Liver (tissue), 9 donors: ENCODE results near the gene FAT2. TPM values are rescaled to one million over a fixed set of nuclear protein-coding genes. Genes with fewer than 3 reads are reported as not detected.

Experiments
- DNase-seq: peaks from one replicate; pipeline ENCODE4 v3.0.0-alpha.2; 2017; ENCODE audit warnings: low spot score
- H3K27ac ChIP-seq, 2 donors: one replicate each; pipeline ENCODE4 v1.7.0; 2013; ENCODE audit warnings: inconsistent platforms in 2 of 2, low read length in 2 of 2, control low read depth in 1 of 2, low read depth in 1 of 2, mild to moderate bottlenecking in 1 of 2
- H3K27me3 ChIP-seq, 4 donors: one replicate each; pipeline versions ENCODE4 v1.6.1 to v1.7.0; 2013; ENCODE audit warnings: low read length in 3 of 4, inconsistent platforms in 1 of 4, mild to moderate bottlenecking in 1 of 4, moderate library complexity in 1 of 4; ENCODE audit not compliant: control insufficient read depth in 4 of 4, insufficient read depth in 4 of 4
- H3K36me3 ChIP-seq, 4 donors: one replicate each; pipeline versions ENCODE4 v1.6.1 to v1.7.0; 2013; ENCODE audit warnings: low read length in 3 of 4, mild to moderate bottlenecking in 3 of 4, low read depth in 1 of 4, moderate library complexity in 1 of 4; ENCODE audit not compliant: control insufficient read depth in 4 of 4, insufficient read depth in 3 of 4
- H3K4me1 ChIP-seq, 4 donors: one replicate each; pipeline versions ENCODE4 v1.6.1 to v1.7.0; 2013; ENCODE audit warnings: low read length in 3 of 4, mild to moderate bottlenecking in 3 of 4, moderate library complexity in 1 of 4; ENCODE audit not compliant: control insufficient read depth in 4 of 4, insufficient read depth in 4 of 4
- H3K4me3 ChIP-seq, 3 donors: one replicate each; pipeline versions ENCODE4 v1.6.1 to v1.7.0; 2013; ENCODE audit warnings: low read length in 3 of 3, control low read depth in 1 of 3, low read depth in 1 of 3, mild to moderate bottlenecking in 1 of 3
- H3K9ac ChIP-seq, 2 donors: one replicate each; pipeline ENCODE4 v1.7.0; 2013; ENCODE audit warnings: low read length in 2 of 2, mild to moderate bottlenecking in 2 of 2, moderate library complexity in 2 of 2, control low read depth in 1 of 2, low read depth in 1 of 2
- H3K9me3 ChIP-seq, 4 donors: one replicate each; pipeline versions ENCODE4 v1.6.1 to v1.7.0; 2013; ENCODE audit warnings: low read length in 3 of 4; ENCODE audit not compliant: control insufficient read depth in 4 of 4
- EGR1 ChIP-seq, 2 donors: IDR thresholded peaks; 2 replicates each; pipeline ENCODE4 v1.6.1; 2016 to 2018; ENCODE audit warnings: antibody characterized with exemption in 2 of 2, low read depth in 2 of 2
- FOXA1 ChIP-seq: IDR thresholded peaks from 2 replicates; pipeline ENCODE4 v1.6.1; 2016; ENCODE audit warnings: antibody characterized with exemption
- FOXA2 ChIP-seq: IDR thresholded peaks from 2 replicates; pipeline ENCODE4 v1.6.1; 2016; ENCODE audit warnings: antibody characterized with exemption
- GABPA ChIP-seq, 2 donors: IDR thresholded peaks in 1 of 2; conservative IDR thresholded peaks in 1 of 2; 2 replicates each; pipeline ENCODE4 v1.6.1; 2016; ENCODE audit warnings: antibody characterized with exemption in 2 of 2, mild to moderate bottlenecking in 1 of 2, moderate library complexity in 1 of 2
- HNF4A ChIP-seq, 2 donors: conservative IDR thresholded peaks; 2 replicates each; pipeline ENCODE4 v1.6.1; 2016; ENCODE audit warnings: antibody characterized with exemption in 2 of 2, mild to moderate bottlenecking in 2 of 2
- HNF4G ChIP-seq: IDR thresholded peaks from 2 replicates; pipeline ENCODE4 v1.6.1; 2016; ENCODE audit warnings: antibody characterized with exemption
- JUND ChIP-seq, 2 donors: IDR thresholded peaks; 2 replicates each; pipeline ENCODE4 v1.6.1; 2016; ENCODE audit warnings: antibody characterized with exemption in 2 of 2
- NR2F2 ChIP-seq: IDR thresholded peaks from 2 replicates; pipeline ENCODE4 v1.6.1; 2016; ENCODE audit warnings: antibody characterized with exemption
- RAD21 ChIP-seq, 2 donors: IDR thresholded peaks; 2 replicates each; pipeline ENCODE4 v1.6.1; 2016; ENCODE audit warnings: antibody characterized with exemption in 2 of 2, mild to moderate bottlenecking in 2 of 2
- RXRA ChIP-seq, 2 donors: IDR thresholded peaks; 2 replicates each; pipeline ENCODE4 v1.6.1; 2017 to 2018; ENCODE audit warnings: antibody characterized with exemption in 2 of 2, mild to moderate bottlenecking in 1 of 2
- SP1 ChIP-seq: IDR thresholded peaks from 2 replicates; pipeline ENCODE4 v1.6.1; 2018; ENCODE audit warnings: antibody characterized with exemption, mild to moderate bottlenecking
- TAF1 ChIP-seq: conservative IDR thresholded peaks from 2 replicates; pipeline ENCODE4 v1.6.1; 2016; ENCODE audit warnings: antibody characterized with exemption, mild to moderate bottlenecking
- YY1 ChIP-seq: IDR thresholded peaks from 2 replicates; pipeline ENCODE4 v1.6.1; 2016; ENCODE audit warnings: antibody characterized with exemption, mild to moderate bottlenecking
- WGBS: extraction: QIAGEN DNeasy Blood & Tissue Kit; methylation state at CpG from one replicate; pipeline ENCODE4 v1.1.7; 2013; 5-methylcytosine and 5-hydroxymethylcytosine counted together
- polyA plus RNA-seq, 2 donors: library from polyadenylated mRNA; stranded (reverse) in 1 of 2; unstranded in 1 of 2; fragments of 200-250 nt in 1 of 2; fragments of >200 nt in 1 of 2; fragmentation: Nextera tagmentation in 1 of 2; extraction: Ambion mirVana in 1 of 2; gene quantifications; one replicate each; pipeline versions ENCODE4 v1.2.1 to v1.2.3, GENCODE V29; 2013 to 2015
- total RNA-seq, 2 donors: library from RNA; depleted of rRNA; stranded (reverse); fragments of >200 nt; gene quantifications; one replicate each; pipeline ENCODE4 v1.2.3, GENCODE V29; 2014
- TF ChIP-seq, protein P1 (sequence below): IDR thresholded peaks from 2 replicates; pipeline ENCODE4 v1.6.1; 2016; ENCODE audit warnings: antibody characterized with exemption
- TF ChIP-seq, protein P2 (sequence below): IDR thresholded peaks from 2 replicates; pipeline ENCODE4 v1.6.1; 2016; ENCODE audit warnings: antibody characterized with exemption
- TF ChIP-seq, protein P3 (sequence below): fragments of 150-350 bp; IDR thresholded peaks from 2 replicates; pipeline ENCODE4 v1.5.1; 2017; ENCODE audit warnings: improper control_type of control experiment, low read depth, low read length; ENCODE audit not compliant: missing input control
- TF ChIP-seq, protein P4 (sequence below): IDR thresholded peaks from 2 replicates; pipeline ENCODE4 v1.6.1; 2016; ENCODE audit warnings: antibody characterized with exemption
- TF ChIP-seq, protein P5 (sequence below): IDR thresholded peaks from 2 replicates; pipeline ENCODE4 v1.6.1; 2016; ENCODE audit warnings: antibody characterized with exemption, mild to moderate bottlenecking
- donor health status: healthy.
- donor health status: healthy.
- donor health status: healthy.
- donor health status: healthy.
- donor health status: healthy.

Gene FAT2
- total and polyA plus RNA-seq, 4 donors: under 0.01 to 0.07 TPM; not detected in 2

DNA sequence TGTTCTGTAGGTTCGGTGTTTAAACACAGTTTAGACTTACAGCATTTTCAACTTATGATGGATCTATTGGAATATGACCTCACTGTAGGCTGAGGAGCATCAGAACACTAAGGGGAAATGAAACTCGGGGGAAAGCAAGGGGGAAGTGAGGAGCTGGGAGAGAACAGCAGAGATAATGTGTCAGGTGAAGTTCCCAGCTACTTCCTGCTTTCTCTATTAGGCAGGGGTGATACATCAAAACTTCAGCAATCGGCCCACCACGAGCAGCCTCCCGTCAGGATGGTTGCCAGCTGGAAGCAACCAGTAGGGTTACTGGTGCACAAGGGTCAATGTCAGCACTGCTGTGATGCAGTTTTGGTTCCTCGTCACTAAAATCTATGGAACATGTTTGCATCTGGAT, 34.3 kb downstream of the FAT2 start:
- Histone ChIP-seq H3K9me3 (no peaks in the 10 kb centered on the region), H3K4me3 (no peak overlapping the region), H3K36me3 (no peaks in the 10 kb centered on the region), H3K27ac (no peak overlapping the region), H3K4me1 (no peaks in the 10 kb centered on the region), H3K27me3 (peaks cover 0 to 2% (median 0%) of the 10 kb centered on the region in 4 donors), H3K9ac (no peak overlapping the region)
- TF ChIP-seq, protein P1, sequence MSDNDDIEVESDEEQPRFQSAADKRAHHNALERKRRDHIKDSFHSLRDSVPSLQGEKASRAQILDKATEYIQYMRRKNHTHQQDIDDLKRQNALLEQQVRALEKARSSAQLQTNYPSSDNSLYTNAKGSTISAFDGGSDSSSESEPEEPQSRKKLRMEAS: no peak
- TF ChIP-seq HNF4A (conservative IDR thresholded peaks at IDR 0.05) (no peak), NR2F2 (no peak), SP1 (no peak), RXRA (IDR thresholded peaks at IDR 0.05) (no peak), TAF1 (no peak), FOXA1 (no peak), EGR1 (IDR thresholded peaks at IDR 0.05; ENCODE audit: low read depth in 2 of 2) (no peak), FOXA2 (no peak), RAD21 (IDR thresholded peaks at IDR 0.05) (no peak)
- TF ChIP-seq, protein P2, sequence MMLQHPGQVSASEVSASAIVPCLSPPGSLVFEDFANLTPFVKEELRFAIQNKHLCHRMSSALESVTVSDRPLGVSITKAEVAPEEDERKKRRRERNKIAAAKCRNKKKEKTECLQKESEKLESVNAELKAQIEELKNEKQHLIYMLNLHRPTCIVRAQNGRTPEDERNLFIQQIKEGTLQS: no peak
- WGBS: 62% methylated on average over 6 of the region's 6 CpGs
- DNase-seq: no peak

DNA sequence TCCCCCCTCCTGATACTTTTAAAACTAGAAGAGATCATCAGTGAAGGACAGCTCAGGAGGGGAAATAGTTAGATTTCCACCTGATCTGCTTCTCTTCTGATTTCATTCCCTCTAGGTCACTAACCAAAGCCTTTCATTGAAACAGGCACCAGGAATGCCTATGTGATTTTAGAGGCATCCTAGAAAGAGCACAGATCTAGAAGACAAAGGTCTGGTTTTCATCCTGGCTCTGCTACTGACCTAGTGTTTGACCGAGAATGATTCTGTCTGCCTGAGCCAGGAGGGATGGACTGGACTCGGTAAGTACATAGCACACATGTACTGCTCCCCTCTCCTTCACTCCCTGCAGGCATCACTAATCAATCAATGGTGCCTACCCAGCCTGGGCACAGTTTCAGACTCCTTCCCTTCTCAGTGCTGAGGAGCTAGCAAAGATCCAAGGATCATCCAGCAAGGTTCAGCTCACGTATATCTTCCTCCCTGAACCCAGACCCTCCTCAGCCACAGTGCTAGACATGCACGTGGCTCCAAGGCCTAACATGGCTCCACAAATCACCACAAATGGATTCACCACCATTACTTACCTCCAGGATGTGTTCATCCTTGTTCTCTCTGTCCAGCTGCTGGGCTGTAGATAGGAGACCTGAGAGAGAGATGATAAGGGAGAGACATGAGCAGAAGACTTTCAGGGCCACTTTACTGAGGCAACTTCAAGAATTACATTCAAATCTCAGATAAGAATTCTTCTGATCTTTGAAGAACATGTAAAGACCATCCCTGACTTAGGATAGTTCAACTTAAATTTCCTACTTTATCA, 35.2 kb downstream of the FAT2 start:
- 85% methylated on average over 4 of the region's 4 CpGs for WGBS
- no peaks in the 10 kb centered on the region for H3K9me3 ChIP-seq
- no peaks in the 10 kb centered on the region for H3K36me3 ChIP-seq
- TF ChIP-seq, protein P1: no peak
- no peak for TF ChIP-seq FOXA1
- TF ChIP-seq RAD21 (IDR thresholded peaks at IDR 0.05): no peak
- TF ChIP-seq, protein P2: no peak
- no peak for TF ChIP-seq HNF4G
- TF ChIP-seq NR2F2: no peak
- TF ChIP-seq FOXA2: no peak
- TF ChIP-seq EGR1 (IDR thresholded peaks at IDR 0.05; ENCODE audit: low read depth in 2 of 2): no peak
- TF ChIP-seq, protein P3, sequence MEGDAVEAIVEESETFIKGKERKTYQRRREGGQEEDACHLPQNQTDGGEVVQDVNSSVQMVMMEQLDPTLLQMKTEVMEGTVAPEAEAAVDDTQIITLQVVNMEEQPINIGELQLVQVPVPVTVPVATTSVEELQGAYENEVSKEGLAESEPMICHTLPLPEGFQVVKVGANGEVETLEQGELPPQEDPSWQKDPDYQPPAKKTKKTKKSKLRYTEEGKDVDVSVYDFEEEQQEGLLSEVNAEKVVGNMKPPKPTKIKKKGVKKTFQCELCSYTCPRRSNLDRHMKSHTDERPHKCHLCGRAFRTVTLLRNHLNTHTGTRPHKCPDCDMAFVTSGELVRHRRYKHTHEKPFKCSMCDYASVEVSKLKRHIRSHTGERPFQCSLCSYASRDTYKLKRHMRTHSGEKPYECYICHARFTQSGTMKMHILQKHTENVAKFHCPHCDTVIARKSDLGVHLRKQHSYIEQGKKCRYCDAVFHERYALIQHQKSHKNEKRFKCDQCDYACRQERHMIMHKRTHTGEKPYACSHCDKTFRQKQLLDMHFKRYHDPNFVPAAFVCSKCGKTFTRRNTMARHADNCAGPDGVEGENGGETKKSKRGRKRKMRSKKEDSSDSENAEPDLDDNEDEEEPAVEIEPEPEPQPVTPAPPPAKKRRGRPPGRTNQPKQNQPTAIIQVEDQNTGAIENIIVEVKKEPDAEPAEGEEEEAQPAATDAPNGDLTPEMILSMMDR: no peak
- TF ChIP-seq SP1: no peak
- no peak for TF ChIP-seq YY1
- no peak for TF ChIP-seq HNF4A (conservative IDR thresholded peaks at IDR 0.05)
- no peak for TF ChIP-seq JUND (IDR thresholded peaks at IDR 0.05)
- TF ChIP-seq, protein P4, sequence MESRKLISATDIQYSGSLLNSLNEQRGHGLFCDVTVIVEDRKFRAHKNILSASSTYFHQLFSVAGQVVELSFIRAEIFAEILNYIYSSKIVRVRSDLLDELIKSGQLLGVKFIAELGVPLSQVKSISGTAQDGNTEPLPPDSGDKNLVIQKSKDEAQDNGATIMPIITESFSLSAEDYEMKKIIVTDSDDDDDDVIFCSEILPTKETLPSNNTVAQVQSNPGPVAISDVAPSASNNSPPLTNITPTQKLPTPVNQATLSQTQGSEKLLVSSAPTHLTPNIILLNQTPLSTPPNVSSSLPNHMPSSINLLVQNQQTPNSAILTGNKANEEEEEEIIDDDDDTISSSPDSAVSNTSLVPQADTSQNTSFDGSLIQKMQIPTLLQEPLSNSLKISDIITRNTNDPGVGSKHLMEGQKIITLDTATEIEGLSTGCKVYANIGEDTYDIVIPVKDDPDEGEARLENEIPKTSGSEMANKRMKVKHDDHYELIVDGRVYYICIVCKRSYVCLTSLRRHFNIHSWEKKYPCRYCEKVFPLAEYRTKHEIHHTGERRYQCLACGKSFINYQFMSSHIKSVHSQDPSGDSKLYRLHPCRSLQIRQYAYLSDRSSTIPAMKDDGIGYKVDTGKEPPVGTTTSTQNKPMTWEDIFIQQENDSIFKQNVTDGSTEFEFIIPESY: no peak
- no peak for TF ChIP-seq GABPA (IDR thresholded peaks at IDR 0.05 in 1 of 2, conservative IDR thresholded peaks at IDR 0.05 in 1 of 2)
- no peak for TF ChIP-seq RXRA (IDR thresholded peaks at IDR 0.05)
- TF ChIP-seq, protein P5, sequence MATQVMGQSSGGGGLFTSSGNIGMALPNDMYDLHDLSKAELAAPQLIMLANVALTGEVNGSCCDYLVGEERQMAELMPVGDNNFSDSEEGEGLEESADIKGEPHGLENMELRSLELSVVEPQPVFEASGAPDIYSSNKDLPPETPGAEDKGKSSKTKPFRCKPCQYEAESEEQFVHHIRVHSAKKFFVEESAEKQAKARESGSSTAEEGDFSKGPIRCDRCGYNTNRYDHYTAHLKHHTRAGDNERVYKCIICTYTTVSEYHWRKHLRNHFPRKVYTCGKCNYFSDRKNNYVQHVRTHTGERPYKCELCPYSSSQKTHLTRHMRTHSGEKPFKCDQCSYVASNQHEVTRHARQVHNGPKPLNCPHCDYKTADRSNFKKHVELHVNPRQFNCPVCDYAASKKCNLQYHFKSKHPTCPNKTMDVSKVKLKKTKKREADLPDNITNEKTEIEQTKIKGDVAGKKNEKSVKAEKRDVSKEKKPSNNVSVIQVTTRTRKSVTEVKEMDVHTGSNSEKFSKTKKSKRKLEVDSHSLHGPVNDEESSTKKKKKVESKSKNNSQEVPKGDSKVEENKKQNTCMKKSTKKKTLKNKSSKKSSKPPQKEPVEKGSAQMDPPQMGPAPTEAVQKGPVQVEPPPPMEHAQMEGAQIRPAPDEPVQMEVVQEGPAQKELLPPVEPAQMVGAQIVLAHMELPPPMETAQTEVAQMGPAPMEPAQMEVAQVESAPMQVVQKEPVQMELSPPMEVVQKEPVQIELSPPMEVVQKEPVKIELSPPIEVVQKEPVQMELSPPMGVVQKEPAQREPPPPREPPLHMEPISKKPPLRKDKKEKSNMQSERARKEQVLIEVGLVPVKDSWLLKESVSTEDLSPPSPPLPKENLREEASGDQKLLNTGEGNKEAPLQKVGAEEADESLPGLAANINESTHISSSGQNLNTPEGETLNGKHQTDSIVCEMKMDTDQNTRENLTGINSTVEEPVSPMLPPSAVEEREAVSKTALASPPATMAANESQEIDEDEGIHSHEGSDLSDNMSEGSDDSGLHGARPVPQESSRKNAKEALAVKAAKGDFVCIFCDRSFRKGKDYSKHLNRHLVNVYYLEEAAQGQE: no peak
- TF ChIP-seq TAF1: no peak
- peaks cover 0 to 2% (median 0%) of the 10 kb centered on the region in 4 donors for H3K27me3 ChIP-seq
- H3K4me1 ChIP-seq: no peaks in the 10 kb centered on the region
- no peak overlapping the region for H3K4me3 ChIP-seq
- H3K9ac ChIP-seq: no peak overlapping the region
- DNase-seq: no peak
- H3K27ac ChIP-seq: no peak overlapping the region
